ENCODE measurements around the gene EPHB2. TPM values are rescaled to one million over a fixed set of nuclear protein-coding genes. Genes with fewer than 3 reads are reported as not detected.

The EPHB2 gene
- total and polyA plus RNA-seq, 2 donors (not counting 3 experiments of a cell fraction or from before 2014, with no cell fraction given): 50.8 to 69.1 TPM

- H3K27ac ChIP-seq (ENCODE audit: insufficient read depth, low read depth, low read length): no peak overlapping the region
- BruUV-seq (replicated peaks): no TSS peak
- TF ChIP-seq EZH2 (IDR thresholded peaks at IDR 0.05; ENCODE audit: borderline replicate concordance, low read depth, low read length, severe bottlenecking): no peak
- TF ChIP-seq MYC (IDR thresholded peaks at IDR 0.05; ENCODE audit: low read depth, low read length): no peak
- no peak for TF ChIP-seq CTCF (IDR thresholded peaks at IDR 0.05; ENCODE audit: extremely low read depth in 1 of 2, insufficient read depth in 1 of 2, low read depth in 1 of 2, low read length in 2 of 2)
- TF ChIP-seq JUN (IDR thresholded peaks at IDR 0.05; ENCODE audit: borderline replicate concordance, insufficient read depth, insufficient read length, low read depth): no peak
- no peak for TF ChIP-seq POLR2AphosphoS5 (IDR thresholded peaks at IDR 0.05; ENCODE audit: insufficient read depth, low read depth, low read length)
- TF ChIP-seq FOS (IDR thresholded peaks at IDR 0.05; ENCODE audit: borderline replicate concordance, insufficient read depth, low read length): no peak
- no peak for TF ChIP-seq POLR2A (IDR thresholded peaks at IDR 0.05; ENCODE audit: low read depth, low read length)
- TF ChIP-seq MAX (IDR thresholded peaks at IDR 0.05; ENCODE audit: insufficient read depth, insufficient read length): no peak
- no peak for TF ChIP-seq GATA2 (IDR thresholded peaks at IDR 0.05; ENCODE audit: insufficient read depth, insufficient read length, low read depth, low read length)
- no peaks in the 10 kb centered on the region for H3K9me3 ChIP-seq (replicated peaks; ENCODE audit: control insufficient read depth, insufficient read depth, low read length)
- H3K4me3 ChIP-seq (replicated peaks in 1 of 3; ENCODE audit: insufficient read depth in 1 of 3, low read depth in 1 of 3, low read length in 3 of 3): no peak overlapping the region
- H3K4me2 ChIP-seq (ENCODE audit: insufficient read depth, low read length): no peak overlapping the region
- H3K4me1 ChIP-seq (ENCODE audit: control insufficient read depth, extremely low read depth, insufficient read depth, low read length): peaks cover 3% of the 10 kb centered on the region
- H3K9ac ChIP-seq (replicated peaks; ENCODE audit: extremely low read depth, insufficient read depth, low read length): no peak overlapping the region
- H3K27me3 ChIP-seq (ENCODE audit: control insufficient read depth in 2 of 2, insufficient read depth in 2 of 2, low read length in 2 of 2): no peaks in the 10 kb centered on the region
- no peak overlapping the region for H2AFZ ChIP-seq (ENCODE audit: low read depth, low read length)
- H3K36me3 ChIP-seq (ENCODE audit: control insufficient read depth in 2 of 2, extremely low read depth in 1 of 2, insufficient read depth in 2 of 2, low read length in 2 of 2): no peaks in the 10 kb centered on the region
- DNase-seq (ENCODE audit: low read depth, low spot score): no peak
- no peaks in the 10 kb centered on the region for H3K9me1 ChIP-seq (replicated peaks; ENCODE audit: control insufficient read depth, extremely low read depth, insufficient read depth, low read length)
- peaks cover 7% of the 10 kb centered on the region for H3K79me2 ChIP-seq (ENCODE audit: control insufficient read depth, insufficient read depth, low read length)
- H4K20me1 ChIP-seq (replicated peaks; ENCODE audit: control insufficient read depth, extremely low read depth, insufficient read depth, low read length): no peaks in the 10 kb centered on the region
- intact Hi-C loops (cut with micrococcal nuclease): no loop called here
- ChIA-PET CTCF (interaction anchor here (1.0 to 1.2 kb wide), 2 partner anchors 14 to 73 kb away, joined by 3 read pairs; no protein-coding TSS in a partner anchor), POLR2A (no interaction called here)
- FAIRE-seq: no peak
- dilution Hi-C loops (cut with MboI; ENCODE audit: extremely low pct_ligation_motif_present, low sequenced_read_pairs): no loop called here
Observed at GRCh38 chr1:22791831-22792347, 81.2 kb downstream of the EPHB2 start.
